COLO829 (cell line): ENCODE results near the gene RPL5.

Source experiments
- DNase-seq: peaks from one replicate; pipeline ENCODE4 v3.0.0; 2012; ENCODE audit warnings: low spot score

Gene RPL5

GRCh38 chr1:92855236-92855635, 23.4 kb downstream of the RPL5 start:
- no peak for DNase-seq

- DNase-seq: no peak
These were observed 26.0 kb downstream of the RPL5 start for GRCh38 chr1:92857817-92858216.

- peak; percentile 63 for DNase-seq
These were observed 26.9 kb downstream of the RPL5 start for GRCh38 chr1:92858564-92859399.

- no peak for DNase-seq
These were observed 27.7 kb downstream of the RPL5 start for GRCh38 chr1:92859400-92860039.

GRCh38 chr1:92862605-92863004, 30.8 kb downstream of the RPL5 start:
- no peak for DNase-seq

- no peak for DNase-seq
These were observed 32.3 kb downstream of the RPL5 start for GRCh38 chr1:92864131-92864530.

GRCh38 chr1:92870591-92870990, 38.8 kb downstream of the RPL5 start:
- DNase-seq: no peak

- DNase-seq: no peak
These were observed 40.9 kb downstream of the RPL5 start for GRCh38 chr1:92872719-92873118.

GRCh38 chr1:92874987-92875386, 43.1 kb downstream of the RPL5 start:
- no peak for DNase-seq

GRCh38 chr1:92876351-92876750, 44.5 kb downstream of the RPL5 start:
- no peak for DNase-seq

GRCh38 chr1:92877081-92877711, 45.4 kb downstream of the RPL5 start:
- no peak for DNase-seq

- DNase-seq: no peak
These were observed 46.0 kb downstream of the RPL5 start for GRCh38 chr1:92877792-92878191.

- no peak for DNase-seq
These were observed 47.6 kb downstream of the RPL5 start for GRCh38 chr1:92879316-92879968.

GRCh38 chr1:92881391-92881790, 49.6 kb downstream of the RPL5 start:
- peak; percentile 48 for DNase-seq

- peak; percentile 28 for DNase-seq
These were observed 51.0 kb downstream of the RPL5 start for GRCh38 chr1:92882819-92883218.

- no peak for DNase-seq
These were observed 51.5 kb downstream of the RPL5 start for GRCh38 chr1:92883297-92883696.

- no peak for DNase-seq
These were observed 52.4 kb downstream of the RPL5 start for GRCh38 chr1:92884195-92884594.

GRCh38 chr1:92886886-92887419, 55.1 kb downstream of the RPL5 start:
- DNase-seq: no peak

GRCh38 chr1:92887465-92887864, 55.6 kb downstream of the RPL5 start:
- no peak for DNase-seq
